ENCODE measurements around the gene THUMPD2. TPM values are rescaled to one million over a fixed set of nuclear protein-coding genes. Genes with fewer than 3 reads are reported as not detected.
A peak's percentile ranks its signal among the peaks of the same experiment; 100 is the strongest.

THUMPD2 gene
- total RNA-seq, 4 donors from 2014 or later = 3.8 to 25.1 (median 15.8) TPM

DNA sequence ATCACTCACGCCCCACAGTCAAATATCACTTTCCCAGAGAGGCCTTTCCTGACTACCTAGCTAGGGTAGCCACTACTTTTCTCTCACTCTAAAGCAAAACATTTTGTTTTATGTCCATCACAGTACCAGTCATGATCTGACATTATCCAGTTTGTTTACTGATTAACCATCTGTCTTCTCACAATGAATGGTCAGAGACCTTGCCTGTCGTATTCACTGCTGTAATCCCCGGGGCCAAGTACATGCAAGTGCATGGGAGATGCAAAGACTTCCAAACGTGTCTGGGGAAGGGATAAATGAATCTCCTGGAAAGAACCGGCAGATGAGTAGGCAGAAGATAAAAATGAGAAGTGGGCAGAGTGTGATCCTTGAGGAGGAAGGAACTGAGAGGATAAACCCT is 39.7 kb downstream of the THUMPD2 start:
- intact Hi-C loops (cut with DNase I; ENCODE audit: low total_unique reads) = no loop called here

GRCh38 chr2:39738936-39739335 is 40.1 kb downstream of the THUMPD2 start:
- Histone ChIP-seq H3K36me3 (no peaks in the 10 kb centered on the region), H3K4me1 (no peaks in the 10 kb centered on the region), H3K9me3 (no peaks in the 10 kb centered on the region), H3K4me3 (no peak overlapping the region), H3K27me3 (no peaks in the 10 kb centered on the region), H3K27ac (no peak overlapping the region)
- TF ChIP-seq POLR2A (IDR thresholded peaks at IDR 0.05) (no peak), CTCF (IDR thresholded peaks at IDR 0.05) (no peak)
- intact Hi-C loops (cut with DNase I; ENCODE audit: low total_unique reads) = no loop called here
- no peak for DNase-seq

More for the DNA sequence above, 39.7 kb downstream of the THUMPD2 start:
- no peaks in the 10 kb centered on the region for H3K4me1 ChIP-seq
- no peak for TF ChIP-seq POLR2A (IDR thresholded peaks at IDR 0.05)
- TF ChIP-seq CTCF (IDR thresholded peaks at IDR 0.05) = no peak
- DNase-seq = no peak
- H3K27ac ChIP-seq = no peak overlapping the region
- H3K4me3 ChIP-seq = no peak overlapping the region
- H3K36me3 ChIP-seq = no peaks in the 10 kb centered on the region
- H3K9me3 ChIP-seq = no peaks in the 10 kb centered on the region
- no peaks in the 10 kb centered on the region for H3K27me3 ChIP-seq

- no peaks in the 10 kb centered on the region for H3K4me1 ChIP-seq
- intact Hi-C loops (cut with DNase I; ENCODE audit: low total_unique reads) = no loop called here
- no peaks in the 10 kb centered on the region for H3K27me3 ChIP-seq
- no peaks in the 10 kb centered on the region for H3K9me3 ChIP-seq
- no peak for TF ChIP-seq POLR2A (IDR thresholded peaks at IDR 0.05)
- TF ChIP-seq CTCF (IDR thresholded peaks at IDR 0.05) = no peak
- H3K27ac ChIP-seq = no peak overlapping the region
- peak; percentile 16 to 31 for DNase-seq
- no peaks in the 10 kb centered on the region for H3K36me3 ChIP-seq
- no peak overlapping the region for H3K4me3 ChIP-seq
These were observed 41.4 kb downstream of the THUMPD2 start for GRCh38 chr2:39737661-39738060.

DNA sequence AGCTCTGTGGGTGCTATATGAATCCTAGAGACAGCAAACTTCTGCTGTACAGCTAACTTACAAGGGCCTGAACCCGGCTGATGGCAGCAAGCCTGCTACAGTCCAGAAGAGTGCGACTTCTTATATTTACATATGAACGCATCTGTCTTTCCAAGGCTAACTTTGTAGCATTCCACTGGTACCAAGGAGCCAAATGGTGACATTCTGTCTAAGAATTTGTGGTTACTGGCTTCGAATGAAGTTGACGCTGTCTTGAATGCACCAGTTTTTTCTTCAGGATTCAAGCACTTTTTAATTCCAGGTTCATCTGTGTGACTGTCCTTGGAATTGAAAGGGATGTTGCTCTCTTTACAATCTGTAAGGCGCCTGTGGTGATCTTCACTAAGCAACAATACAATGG is 42.4 kb downstream of the THUMPD2 start:
- DNase-seq = no peak
- no peaks in the 10 kb centered on the region for H3K9me3 ChIP-seq
- intact Hi-C loops (cut with DNase I; ENCODE audit: low total_unique reads) = no loop called here
- H3K36me3 ChIP-seq = no peaks in the 10 kb centered on the region
- TF ChIP-seq CTCF (IDR thresholded peaks at IDR 0.05) (no peak), POLR2A (IDR thresholded peaks at IDR 0.05) (no peak)
- H3K27me3 ChIP-seq = no peaks in the 10 kb centered on the region
- H3K4me1 ChIP-seq = no peaks in the 10 kb centered on the region
- no peak overlapping the region for H3K4me3 ChIP-seq
- H3K27ac ChIP-seq = no peak overlapping the region

DNA sequence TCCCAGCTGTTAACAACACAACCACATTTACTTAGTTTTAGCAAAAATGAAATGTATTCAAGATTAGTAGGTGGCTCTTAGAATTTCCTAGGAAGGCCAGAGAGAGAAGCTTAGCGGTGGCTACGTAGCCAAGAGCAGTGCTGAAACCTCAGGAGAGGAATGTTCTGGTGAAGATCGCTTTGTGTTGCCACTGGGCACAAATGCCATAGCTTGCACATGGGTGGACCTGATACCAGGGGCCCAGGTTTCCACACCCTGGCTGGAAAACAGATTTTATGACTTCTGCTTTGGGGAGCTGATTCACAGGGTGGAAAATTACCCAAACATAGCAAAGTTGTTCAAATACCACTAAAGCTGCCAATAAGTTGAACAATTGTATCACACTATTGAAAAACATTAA is 43.4 kb downstream of the THUMPD2 start:
- no peaks in the 10 kb centered on the region for H3K27me3 ChIP-seq
- intact Hi-C loops (cut with DNase I; ENCODE audit: low total_unique reads) = no loop called here
- TF ChIP-seq POLR2A (IDR thresholded peaks at IDR 0.05) = no peak
- TF ChIP-seq CTCF (IDR thresholded peaks at IDR 0.05) = no peak
- no peaks in the 10 kb centered on the region for H3K4me1 ChIP-seq
- no peak overlapping the region for H3K4me3 ChIP-seq
- no peak for DNase-seq
- no peak overlapping the region for H3K27ac ChIP-seq
- H3K36me3 ChIP-seq = no peaks in the 10 kb centered on the region
- no peaks in the 10 kb centered on the region for H3K9me3 ChIP-seq
